Skin of body (tissue), 1 donor: ENCODE measurements around the gene CPVL. TPM values are rescaled to one million over a fixed set of nuclear protein-coding genes. Genes with fewer than 3 reads are reported as not detected.

ENCODE experiments used
- total RNA-seq: library from RNA; depleted of rRNA; stranded (reverse); fragments of >200 nt; gene quantifications from one replicate; pipeline ENCODE4 v1.2.3, GENCODE V29; 2014

CPVL gene
- total RNA-seq, 1 donor from 2014 or later = 12.6 TPM

Other genes starting within 250 kb of the CPVL start
- gene TRIL, start 188.2 kb downstream of the CPVL start, total RNA-seq = 21.8 TPM
- gene CHN2, start 48.2 kb upstream of the CPVL start, total RNA-seq = 9.1 TPM